Endothelial cell of umbilical vein (primary cell): ENCODE data around the gene CACNA2D3. TPM values are rescaled to one million over a fixed set of nuclear protein-coding genes. Genes with fewer than 3 reads are reported as not detected.

Source experiments
- BruUV-seq: library from RNA; stranded (reverse); fragments of 400-500 nt; replicated peaks from 2 replicates; lab custom pipeline; 2021; lab: Mats Ljungman, UMichigan
- CTCF ChIA-PET: fragments of 300-600, 350-600 bp; sonication (Branson Sonifier 250); formaldehyde crosslinking; loops from one replicate; lab custom pipeline; 2021; ENCODE audit warnings: antibody characterized with exemption, inconsistent platforms; lab: Charles Lee
- POLR2A ChIA-PET: fragments of 300-600, 350-600 bp; sonication (Branson Sonifier 250); formaldehyde crosslinking; loops from one replicate; lab custom pipeline; 2021; ENCODE audit warnings: antibody characterized with exemption, inconsistent platforms; lab: Charles Lee
- DNase-seq: peaks from one replicate; pipeline ENCODE4 v3.0.0-alpha.2; 2011; ENCODE audit warnings: low read depth, low spot score
- FAIRE-seq: peaks from 2 replicates; lab custom pipeline; 2011; peaks lifted over from hg19 to GRCh38; lab: Jason Lieb, UNC
- H2AFZ ChIP-seq: 2 replicates; pipeline ENCODE4 v1.6.0; 2012; ENCODE audit warnings: low read depth, low read length, control low read depth, inconsistent platforms
- H3K27ac ChIP-seq: 2 replicates; pipeline ENCODE4 v1.5.1; 2011; ENCODE audit warnings: low read depth, mild to moderate bottlenecking, control low read depth, low read length, moderate library complexity; ENCODE audit not compliant: insufficient read depth
- H3K27me3 ChIP-seq, 2 experiments: 2 replicates each; pipeline versions ENCODE4 v1.6.0 to v1.6.1; 2011; ENCODE audit warnings: low read length in 2 of 2, mixed read lengths in 1 of 2; ENCODE audit not compliant: control insufficient read depth in 2 of 2, insufficient read depth in 2 of 2
- H3K36me3 ChIP-seq, 2 experiments: 2 replicates in 1 of 2; 3 replicates in 1 of 2; pipeline ENCODE4 v1.5.1; 2011; ENCODE audit warnings: low read length in 2 of 2, mild to moderate bottlenecking in 1 of 2, moderate library complexity in 1 of 2; ENCODE audit not compliant: control insufficient read depth in 2 of 2, insufficient read depth in 2 of 2; ENCODE audit errors: extremely low read depth in 1 of 2
- H3K4me1 ChIP-seq: 3 replicates; pipeline ENCODE4 v1.5.1; 2011; ENCODE audit warnings: mild to moderate bottlenecking, low read length; ENCODE audit not compliant: control insufficient read depth, insufficient read depth; ENCODE audit errors: extremely low read depth
- H3K4me2 ChIP-seq: 2 replicates; pipeline ENCODE4 v1.6.1; 2011; ENCODE audit warnings: low read length, control low read depth, mixed read lengths; ENCODE audit not compliant: insufficient read depth
- H3K4me3 ChIP-seq, 3 experiments: fragments of 200-600 bp in 1 of 3; sonication (generic), shearing (Covaris generic) in 1 of 3; replicated peaks in 1 of 3; 2 replicates each; pipeline ENCODE4 v1.5.1; 2011 to 2016; ENCODE audit warnings: control low read depth in 3 of 3, low read length in 3 of 3, mild to moderate bottlenecking in 2 of 3, inconsistent platforms in 1 of 3, low read depth in 1 of 3, moderate library complexity in 1 of 3; ENCODE audit not compliant: insufficient read depth in 1 of 3
- H3K79me2 ChIP-seq: 2 replicates; pipeline ENCODE4 v1.6.0; 2012; ENCODE audit warnings: low read length, inconsistent platforms; ENCODE audit not compliant: control insufficient read depth, insufficient read depth
- H3K9ac ChIP-seq: replicated peaks from 2 replicates; pipeline ENCODE3; 2011; ENCODE audit warnings: low read length, control low read depth; ENCODE audit not compliant: insufficient read depth; ENCODE audit errors: extremely low read depth
- H3K9me1 ChIP-seq: replicated peaks from 3 replicates; pipeline ENCODE4 v1.6.0; 2011; ENCODE audit warnings: mild to moderate bottlenecking, low read length; ENCODE audit not compliant: control insufficient read depth, insufficient read depth; ENCODE audit errors: extremely low read depth
- H3K9me3 ChIP-seq: replicated peaks from 2 replicates; pipeline ENCODE4 v1.5.1; 2012; ENCODE audit warnings: low read length, inconsistent platforms; ENCODE audit not compliant: control insufficient read depth, insufficient read depth
- H4K20me1 ChIP-seq: replicated peaks from 2 replicates; pipeline ENCODE3; 2011; ENCODE audit warnings: mild to moderate bottlenecking, low read length; ENCODE audit not compliant: control insufficient read depth, insufficient read depth; ENCODE audit errors: extremely low read depth
- CTCF ChIP-seq, 2 donors: IDR thresholded peaks; 1 replicate in 1 of 2; 2 replicates in 1 of 2; pipeline ENCODE4 v1.5.1; 2011; ENCODE audit warnings: low read length in 2 of 2, mild to moderate bottlenecking in 2 of 2, moderate library complexity in 2 of 2, control low read depth in 1 of 2, inconsistent platforms in 1 of 2, low read depth in 1 of 2; ENCODE audit not compliant: insufficient read depth in 1 of 2; ENCODE audit errors: extremely low read depth in 1 of 2
- EZH2 ChIP-seq: IDR thresholded peaks from 2 replicates; pipeline ENCODE4 v1.6.1; 2012; ENCODE audit warnings: borderline replicate concordance, low read depth, mild to moderate bottlenecking, moderate library complexity, low read length, inconsistent platforms; ENCODE audit not compliant: severe bottlenecking
- FOS ChIP-seq: IDR thresholded peaks from 2 replicates; pipeline ENCODE4 v1.6.1; 2011; ENCODE audit warnings: mild to moderate bottlenecking, low read length, moderate library complexity, borderline replicate concordance; ENCODE audit not compliant: insufficient read depth
- GATA2 ChIP-seq: IDR thresholded peaks from 2 replicates; pipeline ENCODE4 v1.7.0; 2011; ENCODE audit warnings: low read depth, mild to moderate bottlenecking, moderate library complexity, mixed read lengths, low read length; ENCODE audit not compliant: insufficient read length, insufficient read depth
- JUN ChIP-seq: IDR thresholded peaks from 2 replicates; pipeline ENCODE4 v1.6.1; 2011; ENCODE audit warnings: borderline replicate concordance, low read depth; ENCODE audit not compliant: insufficient read length, insufficient read depth
- MAX ChIP-seq: IDR thresholded peaks from 2 replicates; pipeline ENCODE4 v1.6.1; 2011; ENCODE audit not compliant: insufficient read depth, insufficient read length
- MYC ChIP-seq: IDR thresholded peaks from one replicate; pipeline ENCODE4 v1.6.1; 2011; ENCODE audit warnings: mild to moderate bottlenecking, low read depth, low read length
- POLR2A ChIP-seq: IDR thresholded peaks from 2 replicates; pipeline ENCODE4 v1.6.1; 2012; ENCODE audit warnings: low read depth, mild to moderate bottlenecking, control low read depth, low read length
- POLR2AphosphoS5 ChIP-seq: IDR thresholded peaks from 2 replicates; pipeline ENCODE4 v1.6.1; 2012; ENCODE audit warnings: low read depth, mild to moderate bottlenecking, control low read depth, low read length, moderate library complexity; ENCODE audit not compliant: insufficient read depth
- dilution Hi-C: fragments of 300-500 bp; cut with MboI; formaldehyde crosslinking; loops from one replicate; pipeline ENCODE4 v1.15.0; 2019; ENCODE audit warnings: low sequenced_read_pairs; ENCODE audit not compliant: extremely low pct_ligation_motif_present
- intact Hi-C: fragments of 100-400 bp; cut with micrococcal nuclease; formaldehyde crosslinking; loops from one replicate; pipeline ENCODE4 v1.10.0; 2022
- polyA plus RNA-seq, 4 experiments: library from polyadenylated mRNA; depleted of rRNA in 3 of 4; stranded (reverse) in 3 of 4; unstranded in 1 of 4; fragments of >200 nt; gene quantifications; 2 replicates each; pipeline versions ENCODE4 v1.2.1 to v1.2.3, GENCODE V29; 2011 to 2012; ENCODE audit warnings: missing spikeins in 1 of 4
- total RNA-seq: library from RNA; stranded (reverse); gene quantifications from 2 replicates; pipeline ENCODE4 v1.2.3, GENCODE V29; 2021

CACNA2D3 gene
- total and polyA plus RNA-seq, 2 donors (not counting 3 experiments of a cell fraction or from before 2014, with no cell fraction given): not detected

GRCh38 chr3:55097441-55097840 is 975.1 kb downstream of the CACNA2D3 start:
- dilution Hi-C loops: no loop called here
- Histone ChIP-seq H2AFZ (no peak overlapping the region), H3K27ac (no peak overlapping the region), H3K4me1 (no peaks in the 10 kb centered on the region), H3K4me2 (no peak overlapping the region), H3K9me1 (no peaks in the 10 kb centered on the region), H3K79me2 (no peaks in the 10 kb centered on the region), H3K27me3 (no peaks in the 10 kb centered on the region), H3K36me3 (no peaks in the 10 kb centered on the region), H4K20me1 (no peaks in the 10 kb centered on the region), H3K9me3 (peaks cover 2% of the 10 kb centered on the region), H3K4me3 (no peak overlapping the region), H3K9ac (no peak overlapping the region)
- BruUV-seq: no TSS peak
- ChIA-PET CTCF (no interaction called here), POLR2A (no interaction called here)
- intact Hi-C loops: no loop called here
- DNase-seq (no peak), FAIRE-seq (no peak)
- no peak for TF ChIP-seq EZH2
- no peak for TF ChIP-seq CTCF (IDR thresholded peaks at IDR 0.05; ENCODE audit: extremely low read depth in 1 of 2, insufficient read depth in 1 of 2, low read depth in 1 of 2, low read length in 2 of 2)
- TF ChIP-seq JUN: no peak
- no peak for TF ChIP-seq MAX
- no peak for TF ChIP-seq POLR2A
- TF ChIP-seq GATA2: no peak
- no peak for TF ChIP-seq MYC
- no peak for TF ChIP-seq POLR2AphosphoS5
- TF ChIP-seq FOS: no peak
